Suppressor macrophage (primary cell): Measurements from ENCODE around the gene CCRL2.
"Not testable (repeated sequence)": the region's sequence is repeated elsewhere in the genome, so short reads cannot be mapped to it uniquely, and the experiment has no call there.

ENCODE experiments used
- DNase-seq, 4 experiments: peaks; one replicate each; pipeline ENCODE4 v3.0.0-alpha.2; 2020 to 2022

CCRL2 gene

GRCh38 chr3:46429671-46430070 is 22.6 kb downstream of the CCRL2 start:
- DNase-seq, result no peak

GRCh38 chr3:46430879-46431278 is 23.8 kb downstream of the CCRL2 start:
- DNase-seq, result not testable (repeated sequence)

- not testable (repeated sequence) for DNase-seq
Measured at GRCh38 chr3:46431905-46432304, 24.8 kb downstream of the CCRL2 start.

- not testable (repeated sequence) for DNase-seq
Measured at GRCh38 chr3:46433118-46433517, 26.1 kb downstream of the CCRL2 start.

- no peak for DNase-seq
Measured at GRCh38 chr3:46433841-46434240, 26.8 kb downstream of the CCRL2 start.

- no peak for DNase-seq
Measured at GRCh38 chr3:46435081-46435726, 28.1 kb downstream of the CCRL2 start.

GRCh38 chr3:46438831-46439230 is 31.8 kb downstream of the CCRL2 start:
- DNase-seq, result peak in 3 of 4 experiments; percentile 30 to 49 (median 47)

GRCh38 chr3:46440531-46441294 is 33.7 kb downstream of the CCRL2 start:
- DNase-seq, result peak; percentile 69 to 92 (median 78)

- peak in 3 of 4 experiments; percentile 69 to 85 (median 83) for DNase-seq
Measured at GRCh38 chr3:46442576-46443530, 35.8 kb downstream of the CCRL2 start.

GRCh38 chr3:46447228-46447985 is 40.3 kb downstream of the CCRL2 start:
- DNase-seq, result peak; percentile 60 to 77 (median 68)

- no peak for DNase-seq
Measured at GRCh38 chr3:46448721-46449120, 41.7 kb downstream of the CCRL2 start.

- DNase-seq, result peak; percentile 24 to 44 (median 38)
Measured at GRCh38 chr3:46449755-46450552, 42.9 kb downstream of the CCRL2 start.

- DNase-seq, result no peak
Measured at GRCh38 chr3:46453526-46454208, 46.6 kb downstream of the CCRL2 start.

- no peak for DNase-seq
Measured at GRCh38 chr3:46454209-46454595, 47.1 kb downstream of the CCRL2 start.

- no peak for DNase-seq
Measured at GRCh38 chr3:46454606-46455005, 47.5 kb downstream of the CCRL2 start.

GRCh38 chr3:46455231-46456115 is 48.4 kb downstream of the CCRL2 start:
- no peak for DNase-seq

GRCh38 chr3:46456118-46456517 is 49.1 kb downstream of the CCRL2 start:
- DNase-seq, result no peak
